CD14-positive monocyte (primary cell): ENCODE measurements around the gene ACTL7A. TPM values are rescaled to one million over a fixed set of nuclear protein-coding genes. Genes with fewer than 3 reads are reported as not detected.

Experiments used
- DNase-seq, 3 donors: peaks; one replicate each; pipeline ENCODE4 v3.0.0-alpha.2; 2011 to 2022
- H2AFZ ChIP-seq: 2 replicates; pipeline ENCODE4 v1.6.0; 2012; ENCODE audit warnings: mild to moderate bottlenecking, low read depth, low read length, inconsistent platforms; ENCODE audit not compliant: insufficient read depth, poor library complexity, severe bottlenecking
- H3K27ac ChIP-seq, 2 donors: 1 replicate in 1 of 2; 2 replicates in 1 of 2; pipeline ENCODE4 v1.5.1; 2012 to 2013; ENCODE audit warnings: low read length in 2 of 2, control low read depth in 1 of 2, inconsistent platforms in 1 of 2, low read depth in 1 of 2, mild to moderate bottlenecking in 1 of 2
- H3K27me3 ChIP-seq, 2 donors: one replicate each; pipeline versions ENCODE4 v1.6.0 to v1.6.1; 2011 to 2013; ENCODE audit warnings: low read length in 2 of 2; ENCODE audit not compliant: control insufficient read depth in 2 of 2, insufficient read depth in 2 of 2
- H3K36me3 ChIP-seq, 2 donors: replicated peaks in 1 of 2; 1 replicate in 1 of 2; 2 replicates in 1 of 2; pipeline versions ENCODE4 v1.5.1 to v1.6.1; 2012 to 2013; ENCODE audit warnings: low read length in 2 of 2, control low read depth in 1 of 2, inconsistent platforms in 1 of 2, mild to moderate bottlenecking in 1 of 2; ENCODE audit not compliant: insufficient read depth in 2 of 2, control insufficient read depth in 1 of 2
- H3K4me1 ChIP-seq, 2 donors: 1 replicate in 1 of 2; 2 replicates in 1 of 2; pipeline versions ENCODE4 v1.5.1 to v1.6.1; 2012 to 2013; ENCODE audit warnings: low read length in 2 of 2, control low read depth in 1 of 2, inconsistent platforms in 1 of 2, mild to moderate bottlenecking in 1 of 2, moderate library complexity in 1 of 2; ENCODE audit not compliant: insufficient read depth in 2 of 2, control insufficient read depth in 1 of 2
- H3K4me2 ChIP-seq: replicated peaks from 2 replicates; pipeline ENCODE3; 2012; ENCODE audit warnings: low read length, moderate library complexity, mild to moderate bottlenecking; ENCODE audit not compliant: poor library complexity, severe bottlenecking; ENCODE audit errors: extremely low read depth
- H3K4me3 ChIP-seq, 3 experiments: fragments of 200-600 bp in 1 of 3; sonication (generic) in 1 of 3; replicated peaks in 1 of 3; 1 replicate in 2 of 3; 2 replicates in 1 of 3; pipeline ENCODE4 v1.5.1; 2011 to 2013; ENCODE audit warnings: low read length in 3 of 3, mild to moderate bottlenecking in 3 of 3, control low read depth in 2 of 3, low read depth in 2 of 3, inconsistent platforms in 1 of 3, moderate library complexity in 1 of 3
- H3K79me2 ChIP-seq: 2 replicates; pipeline ENCODE4 v1.6.0; 2012; ENCODE audit warnings: mild to moderate bottlenecking, control low read depth, inconsistent platforms, low read length, moderate library complexity; ENCODE audit not compliant: insufficient read depth
- H3K9ac ChIP-seq: 2 replicates; pipeline ENCODE4 v1.6.0; 2017; ENCODE audit warnings: low read length, mild to moderate bottlenecking; ENCODE audit not compliant: insufficient read depth, poor library complexity, severe bottlenecking
- H3K9me3 ChIP-seq, 2 donors: replicated peaks in 1 of 2; 1 replicate in 1 of 2; 2 replicates in 1 of 2; pipeline versions ENCODE4 v1.5.1 to v1.6.1; 2012 to 2013; ENCODE audit warnings: low read length in 2 of 2, control low read depth in 1 of 2; ENCODE audit not compliant: control insufficient read depth in 1 of 2, insufficient read depth in 1 of 2
- H4K20me1 ChIP-seq: 2 replicates; pipeline ENCODE4 v1.6.0; 2012; ENCODE audit warnings: mild to moderate bottlenecking, low read length, control low read depth, moderate library complexity; ENCODE audit not compliant: insufficient read depth
- H3K27ac Mint-ChIP-seq, 7 donors: one replicate each; pipeline ENCODE4 v1.8.0; 2020; ENCODE audit warnings: mild to moderate bottlenecking in 7 of 7, mixed read lengths in 7 of 7, moderate library complexity in 6 of 7, inconsistent platforms in 2 of 7
- H3K27me3 Mint-ChIP-seq, 3 donors: one replicate each; pipeline ENCODE4 v1.8.0; 2021 to 2022; ENCODE audit warnings: low read depth in 3 of 3, mild to moderate bottlenecking in 3 of 3, mixed read lengths in 3 of 3, moderate library complexity in 3 of 3, inconsistent platforms in 1 of 3
- H3K36me3 Mint-ChIP-seq, 2 donors: one replicate each; pipeline ENCODE4 v1.8.0; 2020; ENCODE audit warnings: mixed read lengths in 2 of 2, inconsistent platforms in 1 of 2, mild to moderate bottlenecking in 1 of 2
- H3K4me1 Mint-ChIP-seq: one replicate; pipeline ENCODE4 v1.8.0; 2020; ENCODE audit warnings: mild to moderate bottlenecking, mixed read lengths
- H3K4me3 Mint-ChIP-seq, 2 donors: one replicate each; pipeline ENCODE4 v1.8.0; 2020; ENCODE audit warnings: mild to moderate bottlenecking in 2 of 2, mixed read lengths in 2 of 2, moderate library complexity in 1 of 2
- H3K9me3 Mint-ChIP-seq, 7 donors: one replicate each; pipeline ENCODE4 v1.8.0; 2020 to 2022; ENCODE audit warnings: mixed read lengths in 7 of 7, mild to moderate bottlenecking in 6 of 7, moderate library complexity in 6 of 7, inconsistent platforms in 2 of 7
- WGBS: methylation state at CpG from one replicate; pipeline ENCODE4 v1.1.5; 2013; ENCODE audit warnings: missing lambda C conversion rate; ENCODE audit not compliant: insufficient coverage; 5-methylcytosine and 5-hydroxymethylcytosine counted together
- intact Hi-C, 2 donors: fragments of 100-400 bp; cut with micrococcal nuclease; formaldehyde crosslinking; loops; one replicate each; pipeline versions ENCODE4 v1.15.0 to v1.15.1; 2023
- polyA plus RNA-seq, 3 donors: library from polyadenylated mRNA; depleted of rRNA in 1 of 3; unstranded in 2 of 3; stranded (reverse) in 1 of 3; fragments of 300-500 nt in 2 of 3; fragments of >200 nt in 1 of 3; fragmentation: Illumina TruSeq in 2 of 3; gene quantifications; 1 replicate in 2 of 3; 2 replicates in 1 of 3; pipeline ENCODE4 v1.2.3, GENCODE V29; 2012 to 2021
- TF ChIP-seq, protein P1 (sequence below): fragments of 200-600 bp; IDR thresholded peaks from one replicate; pipeline ENCODE4 v1.8.0; 2022; ENCODE audit warnings: antibody characterized with exemption, mild to moderate bottlenecking

The ACTL7A gene
- polyA plus RNA-seq, 3 donors: not detected

- no peak overlapping the region for H3K9ac ChIP-seq
- TF ChIP-seq, protein P1, sequence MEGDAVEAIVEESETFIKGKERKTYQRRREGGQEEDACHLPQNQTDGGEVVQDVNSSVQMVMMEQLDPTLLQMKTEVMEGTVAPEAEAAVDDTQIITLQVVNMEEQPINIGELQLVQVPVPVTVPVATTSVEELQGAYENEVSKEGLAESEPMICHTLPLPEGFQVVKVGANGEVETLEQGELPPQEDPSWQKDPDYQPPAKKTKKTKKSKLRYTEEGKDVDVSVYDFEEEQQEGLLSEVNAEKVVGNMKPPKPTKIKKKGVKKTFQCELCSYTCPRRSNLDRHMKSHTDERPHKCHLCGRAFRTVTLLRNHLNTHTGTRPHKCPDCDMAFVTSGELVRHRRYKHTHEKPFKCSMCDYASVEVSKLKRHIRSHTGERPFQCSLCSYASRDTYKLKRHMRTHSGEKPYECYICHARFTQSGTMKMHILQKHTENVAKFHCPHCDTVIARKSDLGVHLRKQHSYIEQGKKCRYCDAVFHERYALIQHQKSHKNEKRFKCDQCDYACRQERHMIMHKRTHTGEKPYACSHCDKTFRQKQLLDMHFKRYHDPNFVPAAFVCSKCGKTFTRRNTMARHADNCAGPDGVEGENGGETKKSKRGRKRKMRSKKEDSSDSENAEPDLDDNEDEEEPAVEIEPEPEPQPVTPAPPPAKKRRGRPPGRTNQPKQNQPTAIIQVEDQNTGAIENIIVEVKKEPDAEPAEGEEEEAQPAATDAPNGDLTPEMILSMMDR: no peak
- Mint-ChIP-seq H3K27me3 (peaks cover 0 to 2% (median 2%) of the 10 kb centered on the region in 3 donors), H3K9me3 (peaks cover 1 to 14% (median 6%) of the 10 kb centered on the region in 7 donors), H3K4me1 (peaks cover 48% of the 10 kb centered on the region), H3K27ac (peak overlapping the region; percentile 24 to 83 (median 50)), H3K4me3 (peak overlapping the region; percentile 57 to 77), H3K36me3 (peaks cover 0 to 4% of the 10 kb centered on the region in 2 donors)
- no peaks in the 10 kb centered on the region for H4K20me1 ChIP-seq
- intact Hi-C loops: no loop called here
- H3K27me3 ChIP-seq: no peaks in the 10 kb centered on the region
- no peaks in the 10 kb centered on the region for H3K36me3 ChIP-seq
- peak overlapping the region in 1 of 3 experiments; percentile 57 for H3K4me3 ChIP-seq
- no peaks in the 10 kb centered on the region for H3K9me3 ChIP-seq
- peak; percentile 37 to 46 (median 41) for DNase-seq
- H3K4me2 ChIP-seq: peak overlapping the region; percentile 62
- peak overlapping the region; percentile 58 for H2AFZ ChIP-seq
- peaks cover 44 to 61% of the 10 kb centered on the region in 2 donors for H3K4me1 ChIP-seq
- H3K79me2 ChIP-seq: no peaks in the 10 kb centered on the region
- H3K27ac ChIP-seq: peak overlapping the region in 1 of 2 donors; percentile 38
- 0% methylated on average over 4 of the region's 10 CpGs for WGBS
Measured at GRCh38 chr9:108816037-108816436, 46.0 kb upstream of the ACTL7A start.

GRCh38 chr9:108823829-108824228 lies 38.2 kb upstream of the ACTL7A start:
- Mint-ChIP-seq H3K36me3 (peaks cover 0 to 6% of the 10 kb centered on the region in 2 donors), H3K9me3 (peaks cover 7 to 19% (median 15%) of the 10 kb centered on the region in 7 donors), H3K4me1 (peaks cover 26% of the 10 kb centered on the region), H3K4me3 (no peak overlapping the region), H3K27me3 (peaks cover 0 to 3% (median 2%) of the 10 kb centered on the region in 3 donors), H3K27ac (no peak overlapping the region)
- no peaks in the 10 kb centered on the region for H4K20me1 ChIP-seq
- H3K4me2 ChIP-seq: no peak overlapping the region
- H3K9ac ChIP-seq: no peak overlapping the region
- DNase-seq: no peak
- no peak overlapping the region for H3K27ac ChIP-seq
- no peaks in the 10 kb centered on the region for H3K79me2 ChIP-seq
- intact Hi-C loops: no loop called here
- H3K4me3 ChIP-seq: no peak overlapping the region
- no peak overlapping the region for H2AFZ ChIP-seq
- 93% methylated on average over 3 of the region's 3 CpGs for WGBS
- H3K27me3 ChIP-seq: no peaks in the 10 kb centered on the region
- H3K9me3 ChIP-seq: peaks cover 6 to 9% of the 10 kb centered on the region in 2 donors
- H3K36me3 ChIP-seq: no peaks in the 10 kb centered on the region
- peaks cover 17 to 32% of the 10 kb centered on the region in 2 donors for H3K4me1 ChIP-seq
- TF ChIP-seq, protein P1: no peak
